T-helper 1 cell treated with Interleukin-12 subunit alpha and Interleukin-12 subunit beta and Interleukin-4 antibody, amounts not matched to agents 30 ng/mL and 1 ng/mL, for 36 hours (primary cell): ENCODE data around the gene TMEM163. TPM values are rescaled to one million over a fixed set of nuclear protein-coding genes. Genes with fewer than 3 reads are reported as not detected.

Experiments used
- intact Hi-C: fragments of 100-400 bp; cut with micrococcal nuclease; formaldehyde crosslinking; loops from one replicate; pipeline ENCODE4 v1.15.1; 2024
- total RNA-seq: library from RNA; stranded (reverse); gene quantifications from 2 replicates; pipeline ENCODE4 v1.2.3, GENCODE V29; 2022

The TMEM163 gene
- total RNA-seq, 1 donor from 2014 or later, result 0.29 TPM

GRCh38 chr2:134413912-134414311, 304.9 kb downstream of the TMEM163 start:
- intact Hi-C loops, result loop anchor here (5.0 kb wide), 2 partner anchors 67 to 207 kb away; no protein-coding TSS in a partner anchor

GRCh38 chr2:134413430-134413829, 305.4 kb downstream of the TMEM163 start:
- intact Hi-C loops, result loop anchor here (5.0 kb wide), 2 partner anchors 66 to 206 kb away; no protein-coding TSS in a partner anchor

GRCh38 chr2:134412639-134412999, 306.2 kb downstream of the TMEM163 start:
- intact Hi-C loops, result loop anchor here (1.0 to 5.0 kb wide), 10 partner anchors 65 to 526 kb away; no protein-coding TSS in a partner anchor

- intact Hi-C loops, result loop anchor here (1.0 to 5.0 kb wide), 10 partner anchors 65 to 526 kb away; no protein-coding TSS in a partner anchor
Observed at GRCh38 chr2:134411828-134412638, 306.8 kb downstream of the TMEM163 start.

- intact Hi-C loops, result loop anchor here (5.0 kb wide), 2 partner anchors 64 to 204 kb away; no protein-coding TSS in a partner anchor
Observed at GRCh38 chr2:134411279-134411827, 307.4 kb downstream of the TMEM163 start.

GRCh38 chr2:134410831-134411231, 308.0 kb downstream of the TMEM163 start:
- intact Hi-C loops, result loop anchor here (5.0 kb wide), 2 partner anchors 64 to 204 kb away; no protein-coding TSS in a partner anchor

- intact Hi-C loops, result loop anchor here (5.0 kb wide), 2 partner anchors 63 to 203 kb away; no protein-coding TSS in a partner anchor
Observed at GRCh38 chr2:134410006-134410405, 308.8 kb downstream of the TMEM163 start.

- intact Hi-C loops, result no loop called here
Observed at GRCh38 chr2:134408791-134409190, 310.0 kb downstream of the TMEM163 start.

GRCh38 chr2:134408386-134408785, 310.4 kb downstream of the TMEM163 start:
- intact Hi-C loops, result no loop called here

GRCh38 chr2:134407154-134407890, 311.5 kb downstream of the TMEM163 start:
- intact Hi-C loops, result no loop called here

GRCh38 chr2:134406736-134407135, 312.1 kb downstream of the TMEM163 start:
- intact Hi-C loops, result no loop called here

GRCh38 chr2:134406311-134406710, 312.5 kb downstream of the TMEM163 start:
- intact Hi-C loops, result no loop called here

Other genes with a start within 250 kb of the TMEM163 start
- gene ACMSD, start 119.6 kb upstream of the TMEM163 start, total RNA-seq, result not detected in 2 replicates
- 46.6 and 49.7 TPM in 2 replicates for gene CCNT2, start 199.8 kb upstream of the TMEM163 start, total RNA-seq